ENCODE data around the gene RFX2. TPM values are rescaled to one million over a fixed set of nuclear protein-coding genes. Genes with fewer than 3 reads are reported as not detected.
A peak's percentile ranks its signal among the peaks of the same experiment; 100 is the strongest.

RFX2 gene
- total RNA-seq, 1 experiment from 2014 or later, result 3.7 TPM

DNA sequence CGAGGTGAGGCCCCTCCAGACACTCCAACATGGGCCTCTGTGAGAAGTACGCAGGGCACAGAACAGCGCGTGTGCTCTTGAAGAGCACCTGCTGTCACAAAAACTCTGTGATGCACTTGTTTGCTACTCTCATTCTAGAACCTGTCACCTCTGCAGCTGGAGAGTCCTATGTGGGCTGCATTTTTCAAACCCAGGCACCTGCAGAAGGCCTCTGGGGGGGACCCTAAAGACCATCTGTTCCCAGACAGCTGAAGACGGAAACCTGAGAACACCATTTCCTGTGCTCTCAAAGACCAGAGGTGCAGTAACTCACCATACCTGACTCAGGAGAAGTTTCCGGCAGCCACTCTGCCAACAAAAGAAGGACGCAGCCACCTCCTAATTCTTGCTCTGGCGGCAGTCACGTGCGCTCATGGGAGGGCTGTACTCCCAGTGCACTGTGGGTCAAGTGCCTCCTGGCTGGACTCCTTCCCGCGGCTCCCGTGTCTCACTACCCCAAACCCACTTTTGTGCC lies 160.5 kb downstream of the RFX2 start:
- H3K4me1 Mint-ChIP-seq, result peaks cover 73 to 79% of the 10 kb centered on the region in 2 experiments

More for the DNA sequence above, 160.5 kb downstream of the RFX2 start:
- H3K79me1 ChIP-seq (ENCODE audit: insufficient read depth, low read depth, low read length, poor library complexity, severe bottlenecking), result peaks cover 10% of the 10 kb centered on the region
- no peak overlapping the region for H3T11ph ChIP-seq (ENCODE audit: low read length)
- Mint-ChIP-seq H3K36me3 (ENCODE audit: insufficient read depth in 1 of 3, low read depth in 3 of 3) (peaks cover 8 to 20% (median 13%) of the 10 kb centered on the region in 3 experiments), H3K4me3 (no peak overlapping the region; a peak in 1 of 5 replicates), H3K27me3 (ENCODE audit: low read depth) (peaks cover 1% of the 10 kb centered on the region), H3K27ac (peak overlapping the region in 2 of 3 experiments; percentile 88 to 89; a peak in 4 of 7 replicates), H3K9me3 (no peaks in the 10 kb centered on the region)
- no peak overlapping the region for H3K4me2 ChIP-seq (ENCODE audit: insufficient read depth, insufficient read length, low read length)
- no peak overlapping the region for H2BK120ac ChIP-seq (ENCODE audit: low read depth, low read length, poor library complexity, severe bottlenecking)
- peaks cover 27% of the 10 kb centered on the region for H3K4me1 ChIP-seq (ENCODE audit: insufficient read depth, low read length)
- H2BK5ac ChIP-seq (ENCODE audit: insufficient read length, low read length), result no peak overlapping the region
- H3K4ac ChIP-seq (ENCODE audit: low read depth, low read length), result no peak overlapping the region
- peaks cover 3% of the 10 kb centered on the region; the same call in 1 of the 2 replicates for H3K79me2 ChIP-seq (ENCODE audit: insufficient read depth, low read length)
- no peak overlapping the region for H2BK12ac ChIP-seq (ENCODE audit: insufficient read length, low read depth, low read length)
- no peak overlapping the region for H4K8ac ChIP-seq (replicated peaks; ENCODE audit: insufficient read length, low read depth, low read length)
- no peak overlapping the region for H3K18ac ChIP-seq (ENCODE audit: insufficient read length, low read depth, low read length)
- no CpG with 5 or more reads among the region's 13 CpGs for WGBS (ENCODE audit: extremely low coverage, insufficient read length, low lambda C conversion rate)
- no peak overlapping the region for H4K91ac ChIP-seq (ENCODE audit: insufficient read length, low read depth, low read length)
- H3K56ac ChIP-seq (ENCODE audit: insufficient read length, low read depth, low read length), result no peak overlapping the region
- H3K23ac ChIP-seq (ENCODE audit: insufficient read length, low read depth, low read length), result no peak overlapping the region
- no peaks in the 10 kb centered on the region for H3K23me2 ChIP-seq (ENCODE audit: insufficient read length, low read depth, low read length, poor library complexity, severe bottlenecking)
- TF ChIP-seq, protein P1, sequence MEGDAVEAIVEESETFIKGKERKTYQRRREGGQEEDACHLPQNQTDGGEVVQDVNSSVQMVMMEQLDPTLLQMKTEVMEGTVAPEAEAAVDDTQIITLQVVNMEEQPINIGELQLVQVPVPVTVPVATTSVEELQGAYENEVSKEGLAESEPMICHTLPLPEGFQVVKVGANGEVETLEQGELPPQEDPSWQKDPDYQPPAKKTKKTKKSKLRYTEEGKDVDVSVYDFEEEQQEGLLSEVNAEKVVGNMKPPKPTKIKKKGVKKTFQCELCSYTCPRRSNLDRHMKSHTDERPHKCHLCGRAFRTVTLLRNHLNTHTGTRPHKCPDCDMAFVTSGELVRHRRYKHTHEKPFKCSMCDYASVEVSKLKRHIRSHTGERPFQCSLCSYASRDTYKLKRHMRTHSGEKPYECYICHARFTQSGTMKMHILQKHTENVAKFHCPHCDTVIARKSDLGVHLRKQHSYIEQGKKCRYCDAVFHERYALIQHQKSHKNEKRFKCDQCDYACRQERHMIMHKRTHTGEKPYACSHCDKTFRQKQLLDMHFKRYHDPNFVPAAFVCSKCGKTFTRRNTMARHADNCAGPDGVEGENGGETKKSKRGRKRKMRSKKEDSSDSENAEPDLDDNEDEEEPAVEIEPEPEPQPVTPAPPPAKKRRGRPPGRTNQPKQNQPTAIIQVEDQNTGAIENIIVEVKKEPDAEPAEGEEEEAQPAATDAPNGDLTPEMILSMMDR (conservative IDR thresholded peaks at IDR 0.05), result no peak
- no peak overlapping the region for H2AK5ac ChIP-seq (ENCODE audit: insufficient read length, low read length)
- H3K9me3 ChIP-seq (ENCODE audit: control insufficient read depth, low read depth, low read length), result no peaks in the 10 kb centered on the region
- no peak for DNase-seq
- H2BK20ac ChIP-seq (ENCODE audit: low read depth, low read length, poor library complexity, severe bottlenecking), result no peak overlapping the region
- H3K9ac ChIP-seq (ENCODE audit: extremely low read depth, insufficient read length, low read length), result no peak overlapping the region
- no peak overlapping the region for H4K5ac ChIP-seq (ENCODE audit: insufficient read length, low read depth, low read length)
- H3K27me3 ChIP-seq (ENCODE audit: insufficient read depth, low read length), result no peaks in the 10 kb centered on the region
- no peak overlapping the region for H2BK15ac ChIP-seq (ENCODE audit: low read depth, low read length)
- H3K14ac ChIP-seq (ENCODE audit: insufficient read depth, low read length), result no peak overlapping the region
- no peak overlapping the region for H3K27ac ChIP-seq (ENCODE audit: insufficient read length, low read depth, low read length)
- no peak overlapping the region for H2AFZ ChIP-seq (ENCODE audit: low read length)
- H4K20me1 ChIP-seq (ENCODE audit: control insufficient read depth, insufficient read depth, insufficient read length), result no peaks in the 10 kb centered on the region
